BLaER1 treated with 17β-estradiol and CSF1 and Interleukin-3, amounts not matched to agents 10 nM and 100 nM (cell line): ENCODE results near the gene PFDN4.
"Not testable (repeated sequence)": the region's sequence is repeated elsewhere in the genome, so short reads cannot be mapped to it uniquely, and the experiment has no call there.

Source experiments
- H3K27ac ChIP-seq, 11 experiments: shearing (Covaris generic); formaldehyde crosslinking; 2 replicates each; pipeline ENCODE4 v1.8.1; 2022
- H3K27me3 ChIP-seq, 11 experiments: shearing (Covaris generic); formaldehyde crosslinking; 2 replicates each; pipeline ENCODE4 v1.8.1; 2022
- H3K36me3 ChIP-seq, 11 experiments: shearing (Covaris generic); formaldehyde crosslinking; 2 replicates each; pipeline ENCODE4 v1.8.1; 2022
- H3K4me1 ChIP-seq, 10 experiments: shearing (Covaris generic); formaldehyde crosslinking; 2 replicates each; pipeline ENCODE4 v1.8.1; 2022
- H3K4me2 ChIP-seq, 11 experiments: shearing (Covaris generic); formaldehyde crosslinking; 2 replicates each; pipeline ENCODE4 v1.8.1; 2022
- H3K4me3 ChIP-seq, 10 experiments: shearing (Covaris generic); formaldehyde crosslinking; 2 replicates each; pipeline ENCODE4 v1.8.1; 2022
- H3K9ac ChIP-seq, 11 experiments: shearing (Covaris generic); formaldehyde crosslinking; 2 replicates each; pipeline ENCODE4 v1.8.1; 2022
- H3K9me3 ChIP-seq, 11 experiments: shearing (Covaris generic); formaldehyde crosslinking; replicated peaks in 1 of 11; 2 replicates each; pipeline ENCODE4 v1.8.1; 2022
- H4K20me1 ChIP-seq, 11 experiments: shearing (Covaris generic); formaldehyde crosslinking; 2 replicates each; pipeline ENCODE4 v1.8.1; 2022
- Cebpa-rat ChIP-seq, 11 experiments: shearing (Covaris generic); IDR thresholded peaks; 2 replicates each; pipeline ENCODE4 v1.8.1; 2022

Gene PFDN4

DNA sequence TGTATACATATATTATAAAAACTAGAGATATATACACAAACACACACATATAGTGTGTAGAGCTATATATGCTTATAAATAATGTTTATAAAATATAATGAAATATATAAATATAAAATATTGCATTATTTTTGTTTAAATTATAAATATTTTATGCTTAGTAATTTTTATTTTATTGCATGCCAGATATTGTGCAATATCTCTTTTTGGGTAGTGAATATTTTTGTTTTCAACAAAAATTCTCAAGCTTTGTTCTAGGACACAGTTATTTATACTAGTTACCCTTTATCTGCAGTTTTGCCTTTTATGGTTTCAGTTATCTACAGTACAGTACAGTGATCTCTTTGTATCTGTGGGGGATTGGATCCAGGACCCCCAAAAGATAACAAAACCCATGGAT, 52.2 kb downstream of the PFDN4 start:
- Histone ChIP-seq H3K36me3 (no peaks in the 10 kb centered on the region), H3K4me2 (no peak overlapping the region), H3K4me3 (no peak overlapping the region), H3K27ac (no peak overlapping the region), H3K4me1 (peaks cover 0 to 18% (median 0%) of the 10 kb centered on the region in 10 experiments; a peak in 5 of 20 replicates), H3K9ac (no peak overlapping the region), H3K9me3 (no peaks in the 10 kb centered on the region), H4K20me1 (no peaks in the 10 kb centered on the region), H3K27me3 (no peaks in the 10 kb centered on the region)
- TF ChIP-seq Cebpa-rat (IDR thresholded peaks at IDR 0.05): 0 out of 22 replicates have a peak, but pooled peaks of 1 of the 11 experiments have one; percentile 27

DNA sequence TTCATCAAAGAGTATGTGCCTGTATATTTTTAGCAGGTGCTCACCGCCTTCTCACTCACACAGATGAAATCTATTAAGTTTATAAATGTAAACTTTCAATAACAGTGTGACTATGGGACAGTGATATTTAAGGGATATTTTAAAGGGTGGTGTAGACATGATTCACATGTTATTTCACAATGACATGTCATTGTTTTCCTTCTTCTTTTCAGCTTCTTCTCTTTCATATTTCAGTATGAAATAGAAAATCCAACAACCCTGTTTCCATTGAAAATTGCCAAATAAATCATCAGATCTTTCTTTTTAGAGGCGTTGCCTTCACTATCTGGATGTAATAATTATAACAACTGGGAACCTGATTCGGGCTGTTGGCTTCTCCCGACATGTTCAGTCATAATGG, 54.8 kb downstream of the PFDN4 start:
- Histone ChIP-seq H3K9ac (no peak overlapping the region), H4K20me1 (no peaks in the 10 kb centered on the region), H3K27ac (no peak overlapping the region), H3K4me1 (peaks cover 6 to 36% (median 13%) of the 10 kb centered on the region in 10 experiments; a peak in 17 of 20 replicates), H3K9me3 (no peaks in the 10 kb centered on the region), H3K4me2 (peak overlapping the region in 4 of 11 experiments; percentile 2 to 66 (median 47); a peak in 5 of 22 replicates), H3K4me3 (no peak overlapping the region), H3K36me3 (no peaks in the 10 kb centered on the region), H3K27me3 (no peaks in the 10 kb centered on the region)
- no peak for TF ChIP-seq Cebpa-rat (IDR thresholded peaks at IDR 0.05)

DNA sequence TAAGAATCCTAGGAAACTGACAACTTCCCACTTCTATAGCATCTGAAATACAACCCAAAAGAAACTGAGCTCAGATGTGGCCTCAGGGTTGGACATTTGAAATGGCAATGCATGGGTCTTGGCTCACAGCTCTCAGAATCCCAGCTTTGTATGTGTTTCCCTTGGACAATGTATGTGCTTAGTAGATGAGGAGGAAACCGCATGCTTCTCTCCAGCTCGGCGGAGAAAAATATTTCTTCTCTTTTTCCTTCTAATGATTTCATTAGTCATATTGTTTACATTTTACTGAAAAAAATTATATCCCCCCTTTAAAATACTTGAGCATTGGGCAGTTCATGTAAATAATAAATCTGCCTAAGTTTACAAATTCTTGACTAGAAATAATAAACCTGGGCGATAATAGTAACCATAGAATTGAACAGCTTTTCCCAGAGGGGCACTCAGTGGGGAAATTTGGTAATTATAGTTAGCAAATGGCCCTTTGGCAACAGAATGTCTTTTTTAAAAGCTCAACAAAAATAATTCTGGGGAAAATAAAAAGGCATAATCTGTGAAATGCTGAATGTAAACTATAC, 55.3 kb downstream of the PFDN4 start:
- H3K27me3 ChIP-seq: no peaks in the 10 kb centered on the region
- peak overlapping the region in 4 of 11 experiments; percentile 2 to 66 (median 47); a peak in 5 of 22 replicates for H3K4me2 ChIP-seq
- H3K9ac ChIP-seq: no peak overlapping the region
- H3K36me3 ChIP-seq: no peaks in the 10 kb centered on the region
- no peaks in the 10 kb centered on the region for H3K9me3 ChIP-seq
- no peak overlapping the region; a peak in 1 of 22 replicates for H3K27ac ChIP-seq
- H3K4me1 ChIP-seq: peaks cover 6 to 41% (median 13%) of the 10 kb centered on the region in 10 experiments; a peak in 17 of 20 replicates
- no peak for TF ChIP-seq Cebpa-rat (IDR thresholded peaks at IDR 0.05)
- no peak overlapping the region for H3K4me3 ChIP-seq
- H4K20me1 ChIP-seq: no peaks in the 10 kb centered on the region

DNA sequence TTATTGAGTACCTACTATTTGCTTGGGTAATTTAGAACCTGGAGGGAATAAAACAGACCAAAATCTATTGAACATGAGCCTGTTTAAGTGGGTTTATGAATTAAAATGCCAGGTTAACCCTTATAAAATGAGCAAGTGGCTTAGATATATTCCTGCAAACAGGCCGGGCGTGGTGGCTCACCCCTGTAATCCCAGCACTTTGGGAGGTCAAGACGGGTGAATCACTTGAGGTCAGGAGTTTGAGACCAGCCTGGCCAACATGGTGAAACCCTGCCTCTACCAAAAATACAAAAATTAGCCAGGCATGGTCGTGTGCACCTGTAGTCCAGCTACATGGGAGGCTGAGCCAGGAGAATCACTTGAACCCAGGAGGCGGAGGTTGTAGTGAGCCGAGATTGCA, 57.9 kb downstream of the PFDN4 start:
- Histone ChIP-seq H3K4me1 (peaks cover 6 to 41% (median 13%) of the 10 kb centered on the region in 10 experiments; a peak in 17 of 20 replicates), H3K4me2 (peak overlapping the region in 9 of 11 experiments; percentile 20 to 57 (median 43); a peak in 14 of 22 replicates)
- H3K4me3 ChIP-seq, H3K36me3 ChIP-seq, H4K20me1 ChIP-seq, H3K9me3 ChIP-seq, H3K27me3 ChIP-seq, H3K27ac ChIP-seq, H3K9ac ChIP-seq: not testable (repeated sequence)

DNA sequence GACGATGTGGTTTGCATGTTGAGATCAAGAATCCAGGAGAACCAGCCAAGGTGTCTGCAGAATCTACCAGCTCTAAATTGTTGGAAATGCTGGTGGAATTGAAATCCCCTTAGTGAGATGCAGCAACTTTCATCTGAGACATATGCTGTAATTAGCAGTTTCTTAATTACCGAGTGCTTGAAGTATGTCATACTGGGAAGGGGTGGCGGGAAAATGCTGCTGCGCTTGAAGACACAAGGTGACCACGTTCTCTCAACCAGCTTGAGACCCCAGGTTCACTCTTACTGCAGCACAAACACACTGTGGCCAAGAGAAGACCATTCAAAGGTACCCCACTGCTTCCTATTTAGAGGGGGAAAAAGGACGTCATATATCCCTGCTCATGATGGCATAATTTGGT, 59.0 kb downstream of the PFDN4 start:
- Histone ChIP-seq H4K20me1 (no peaks in the 10 kb centered on the region), H3K27ac (no peak overlapping the region), H3K4me3 (no peak overlapping the region), H3K36me3 (no peaks in the 10 kb centered on the region), H3K27me3 (no peaks in the 10 kb centered on the region), H3K9ac (no peak overlapping the region), H3K9me3 (no peaks in the 10 kb centered on the region; a peak in 1 of 22 replicates), H3K4me2 (peak overlapping the region in 4 of 11 experiments; percentile 16 to 38 (median 18); a peak in 6 of 22 replicates), H3K4me1 (peaks cover 6 to 41% (median 13%) of the 10 kb centered on the region in 10 experiments; a peak in 17 of 20 replicates)
- no peak for TF ChIP-seq Cebpa-rat (IDR thresholded peaks at IDR 0.05)

DNA sequence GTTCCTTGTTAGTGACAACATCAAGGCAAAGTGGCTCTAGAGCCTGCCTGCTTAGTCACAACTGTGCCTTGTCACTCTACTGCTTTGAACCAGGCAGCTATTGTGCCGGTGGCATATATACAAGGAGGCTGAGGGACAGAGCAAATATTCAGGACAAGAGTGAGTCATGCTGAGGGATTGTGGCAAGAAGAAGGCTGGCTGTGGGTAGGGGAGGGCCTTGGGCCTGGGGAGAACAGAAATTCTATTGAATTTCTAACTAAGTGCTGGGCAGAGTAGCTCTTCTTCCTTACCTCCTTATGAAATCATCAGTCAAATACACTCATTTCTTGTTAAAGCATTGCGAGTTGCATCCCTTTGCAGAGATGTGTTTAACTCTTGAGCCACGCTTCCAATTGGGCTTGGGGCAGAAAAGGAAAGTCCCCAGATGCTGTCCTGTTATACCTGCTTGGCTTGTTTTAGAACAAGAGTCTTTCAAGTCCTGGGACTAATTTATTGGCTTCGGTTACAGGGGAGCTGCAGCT, 59.7 kb downstream of the PFDN4 start:
- Histone ChIP-seq H4K20me1 (no peaks in the 10 kb centered on the region), H3K4me3 (no peak overlapping the region), H3K36me3 (no peaks in the 10 kb centered on the region), H3K9ac (no peak overlapping the region), H3K4me2 (peak overlapping the region in 3 of 11 experiments; percentile 16 to 38 (median 18); a peak in 8 of 22 replicates), H3K27me3 (no peaks in the 10 kb centered on the region), H3K4me1 (peaks cover 6 to 34% (median 13%) of the 10 kb centered on the region in 10 experiments; a peak in 17 of 20 replicates), H3K27ac (no peak overlapping the region), H3K9me3 (no peaks in the 10 kb centered on the region; a peak in 1 of 22 replicates)
- no peak for TF ChIP-seq Cebpa-rat (IDR thresholded peaks at IDR 0.05)

DNA sequence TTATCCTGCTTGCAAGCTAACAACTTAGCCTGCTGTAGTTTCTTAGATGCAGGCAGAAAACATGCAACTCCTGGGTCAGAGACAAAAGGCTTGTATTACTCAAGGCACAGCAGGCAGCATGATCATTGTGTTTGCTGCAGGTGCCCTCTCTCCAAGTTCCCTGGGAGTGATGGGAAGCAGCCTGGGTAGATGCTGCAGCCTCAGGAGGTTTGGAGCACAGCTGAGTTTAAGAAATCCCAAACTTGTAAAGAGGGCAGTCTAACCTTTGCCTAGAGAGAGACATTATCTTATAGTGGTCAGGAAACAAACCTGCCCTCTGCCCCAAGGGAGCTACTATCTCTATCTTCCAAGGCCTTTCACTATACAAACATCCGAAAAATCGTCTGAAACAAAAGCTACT, 61.1 kb downstream of the PFDN4 start:
- Histone ChIP-seq H3K27ac (no peak overlapping the region), H4K20me1 (no peaks in the 10 kb centered on the region), H3K4me1 (peaks cover 6 to 23% (median 13%) of the 10 kb centered on the region in 10 experiments; a peak in 17 of 20 replicates), H3K9me3 (no peaks in the 10 kb centered on the region; a peak in 1 of 22 replicates), H3K4me2 (no peak overlapping the region), H3K4me3 (no peak overlapping the region), H3K9ac (no peak overlapping the region), H3K27me3 (no peaks in the 10 kb centered on the region), H3K36me3 (no peaks in the 10 kb centered on the region)
- TF ChIP-seq Cebpa-rat (IDR thresholded peaks at IDR 0.05): no peak
